SK-N-MC (cell line): ENCODE measurements around the gene KIFC3.

Experiments used
- DNase-seq: peaks from one replicate; pipeline ENCODE4 v3.0.0-alpha.2; 2011; ENCODE audit warnings: low read depth, low spot score
- H3K27ac ChIP-seq: fragments of 200-600 bp; sonication (generic); 2 replicates; pipeline ENCODE4 v1.5.1; 2016; ENCODE audit warnings: mixed run types
- H3K36me3 ChIP-seq: fragments of 200-600 bp; sonication (generic); 2 replicates; pipeline ENCODE4 v1.6.1; 2017; ENCODE audit warnings: antibody characterized with exemption, low read length, mixed read lengths; ENCODE audit not compliant: insufficient read depth
- H3K4me3 ChIP-seq: fragments of 200-600 bp; sonication (generic); 2 replicates; pipeline ENCODE4 v1.5.1; 2016
- H3K9ac ChIP-seq: fragments of 200-600 bp; sonication (generic); 2 replicates; pipeline ENCODE4 v1.8.0; 2017; ENCODE audit warnings: mixed run types, mixed read lengths; ENCODE audit not compliant: insufficient read length
- H3K9me3 ChIP-seq: fragments of 200-600 bp; sonication (generic); 2 replicates; pipeline ENCODE4 v1.6.1; 2017; ENCODE audit warnings: low read depth, mild to moderate bottlenecking, antibody characterized with exemption, low read length, moderate library complexity, mixed read lengths
- EZH2 ChIP-seq: fragments of 200-600 bp; sonication (generic); IDR thresholded peaks from one replicate; pipeline ENCODE4 v1.6.1; 2017; ENCODE audit warnings: antibody characterized with exemption
- FOXP2 ChIP-seq: optimal IDR thresholded peaks from 2 replicates; pipeline ENCODE3; 2011; ENCODE audit warnings: mild to moderate bottlenecking, moderate library complexity; ENCODE audit not compliant: insufficient read depth; ENCODE audit errors: extremely low read length, control extremely low read depth
- POLR2AphosphoS5 ChIP-seq: IDR thresholded peaks from 2 replicates; pipeline ENCODE4 v1.6.1; 2012; ENCODE audit warnings: mild to moderate bottlenecking, low read depth, low read length, borderline replicate concordance

Gene KIFC3

GRCh38 chr16:57752581-57753447, 49.5 kb downstream of the KIFC3 start:
- no peak for TF ChIP-seq EZH2
- no peak for TF ChIP-seq FOXP2
- no peak for TF ChIP-seq POLR2AphosphoS5
- DNase-seq: no peak
- no peak overlapping the region for H3K27ac ChIP-seq
- H3K9ac ChIP-seq: no peak overlapping the region
- H3K4me3 ChIP-seq: no peak overlapping the region
- H3K36me3 ChIP-seq: no peaks in the 10 kb centered on the region; the same call in 1 of the 2 replicates
- no peaks in the 10 kb centered on the region for H3K9me3 ChIP-seq

DNA sequence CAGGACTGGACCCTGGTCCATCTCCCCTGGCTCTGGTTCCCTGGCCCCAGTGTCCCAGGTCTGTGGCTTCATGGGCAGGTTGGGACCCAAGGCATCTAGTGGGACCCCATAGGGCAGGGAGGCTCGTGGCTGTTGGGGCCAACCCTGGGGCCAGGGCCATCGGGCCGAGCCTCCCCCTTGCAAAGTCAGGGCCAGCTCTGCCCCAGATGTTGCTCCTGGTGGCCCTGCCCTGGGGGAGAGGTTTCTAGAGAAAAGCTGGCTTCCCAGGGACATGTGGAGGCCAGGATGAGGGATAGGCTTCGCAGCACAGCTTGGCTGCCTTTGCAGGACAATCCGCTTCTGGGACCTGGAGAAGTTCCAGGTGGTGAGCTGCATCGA, 50.1 kb downstream of the KIFC3 start:
- DNase-seq: no peak
- TF ChIP-seq EZH2 (no peak), FOXP2 (no peak), POLR2AphosphoS5 (no peak)
- Histone ChIP-seq H3K9ac (no peak overlapping the region), H3K36me3 (no peaks in the 10 kb centered on the region; the same call in 1 of the 2 replicates), H3K9me3 (no peaks in the 10 kb centered on the region), H3K4me3 (no peak overlapping the region), H3K27ac (no peak overlapping the region)

- H3K36me3 ChIP-seq: no peaks in the 10 kb centered on the region; the same call in 1 of the 2 replicates
- no peaks in the 10 kb centered on the region for H3K9me3 ChIP-seq
- no peak for DNase-seq
- TF ChIP-seq POLR2AphosphoS5: no peak
- TF ChIP-seq FOXP2: no peak
- TF ChIP-seq EZH2: no peak
- no peak overlapping the region for H3K27ac ChIP-seq
- no peak overlapping the region for H3K4me3 ChIP-seq
- H3K9ac ChIP-seq: no peak overlapping the region
Measured at GRCh38 chr16:57751539-57752202, 50.6 kb downstream of the KIFC3 start.

- H3K9ac ChIP-seq: no peak overlapping the region
- no peaks in the 10 kb centered on the region; the same call in 1 of the 2 replicates for H3K36me3 ChIP-seq
- TF ChIP-seq POLR2AphosphoS5 (no peak), FOXP2 (no peak), EZH2 (no peak)
- H3K27ac ChIP-seq: no peak overlapping the region
- no peak for DNase-seq
- no peak overlapping the region for H3K4me3 ChIP-seq
- H3K9me3 ChIP-seq: no peaks in the 10 kb centered on the region
Measured at GRCh38 chr16:57750796-57751538, 51.3 kb downstream of the KIFC3 start.

- Histone ChIP-seq H3K9me3 (no peaks in the 10 kb centered on the region), H3K4me3 (no peak overlapping the region), H3K9ac (no peak overlapping the region), H3K36me3 (no peaks in the 10 kb centered on the region), H3K27ac (no peak overlapping the region)
- no peak for TF ChIP-seq POLR2AphosphoS5
- no peak for TF ChIP-seq FOXP2
- no peak for TF ChIP-seq EZH2
- DNase-seq: no peak
Measured at GRCh38 chr16:57749856-57750452, 52.3 kb downstream of the KIFC3 start.

GRCh38 chr16:57749101-57749692, 53.1 kb downstream of the KIFC3 start:
- no peak for DNase-seq
- Histone ChIP-seq H3K9ac (no peak overlapping the region), H3K36me3 (no peaks in the 10 kb centered on the region), H3K9me3 (no peaks in the 10 kb centered on the region), H3K27ac (no peak overlapping the region), H3K4me3 (no peak overlapping the region)
- TF ChIP-seq EZH2: no peak
- TF ChIP-seq POLR2AphosphoS5: no peak
- TF ChIP-seq FOXP2: no peak

DNA sequence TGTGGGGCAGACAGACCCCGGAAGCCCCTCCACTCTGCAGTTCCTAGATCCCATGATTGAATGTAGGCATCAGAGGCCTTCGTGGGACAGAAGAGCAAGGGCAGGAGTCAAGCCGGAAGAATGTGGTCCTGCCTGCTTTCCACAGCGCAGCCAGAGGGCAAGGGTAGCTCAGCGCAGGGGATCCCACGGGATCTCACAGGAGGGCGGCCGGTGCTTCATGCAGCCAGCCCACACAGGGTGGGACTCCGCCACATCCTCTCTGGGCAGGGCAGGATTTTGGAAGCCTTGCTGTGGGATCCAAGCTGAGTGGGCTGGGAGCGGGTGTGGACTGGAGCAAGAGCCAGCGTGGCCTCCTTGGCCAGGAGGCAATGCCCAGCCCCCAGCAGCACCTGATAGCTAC, 53.7 kb downstream of the KIFC3 start:
- H3K36me3 ChIP-seq: no peaks in the 10 kb centered on the region
- no peak overlapping the region for H3K27ac ChIP-seq
- no peaks in the 10 kb centered on the region for H3K9me3 ChIP-seq
- TF ChIP-seq FOXP2: no peak
- no peak overlapping the region for H3K9ac ChIP-seq
- no peak overlapping the region for H3K4me3 ChIP-seq
- no peak for DNase-seq

GRCh38 chr16:57747996-57748395, 54.3 kb downstream of the KIFC3 start:
- no peak overlapping the region for H3K27ac ChIP-seq
- no peak overlapping the region for H3K9ac ChIP-seq
- TF ChIP-seq FOXP2 (no peak), EZH2 (no peak), POLR2AphosphoS5 (no peak)
- DNase-seq: no peak
- no peaks in the 10 kb centered on the region for H3K9me3 ChIP-seq
- no peak overlapping the region for H3K4me3 ChIP-seq
- H3K36me3 ChIP-seq: no peaks in the 10 kb centered on the region

DNA sequence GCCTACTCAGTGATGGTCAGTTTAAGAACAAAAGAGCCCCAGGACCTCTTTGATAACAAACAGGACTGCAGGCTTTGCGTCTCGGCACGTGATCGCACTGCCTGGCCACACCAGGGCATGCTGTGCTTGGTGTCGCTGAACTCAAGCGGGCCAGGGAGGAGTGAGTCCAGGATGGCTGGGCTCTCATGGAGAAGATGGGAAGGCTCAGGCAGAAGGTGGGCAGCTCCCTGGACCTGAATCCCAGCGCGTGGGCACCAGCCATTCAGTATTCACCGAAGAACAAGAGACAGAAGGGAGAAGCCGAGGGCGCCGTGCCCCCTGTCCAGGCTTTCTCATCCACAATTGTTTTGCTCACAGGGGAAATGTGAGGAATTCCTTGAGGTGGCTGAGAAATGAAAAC, 54.8 kb downstream of the KIFC3 start:
- Histone ChIP-seq H3K9ac (no peak overlapping the region), H3K36me3 (no peaks in the 10 kb centered on the region), H3K4me3 (no peak overlapping the region), H3K27ac (no peak overlapping the region), H3K9me3 (no peaks in the 10 kb centered on the region)
- no peak for DNase-seq
- TF ChIP-seq EZH2: no peak
- TF ChIP-seq POLR2AphosphoS5: no peak
- TF ChIP-seq FOXP2: no peak
